ENCODE measurements around the gene PIK3CB. TPM values are rescaled to one million over a fixed set of nuclear protein-coding genes. Genes with fewer than 3 reads are reported as not detected.

The PIK3CB gene
- total and polyA plus RNA-seq, 2 donors: 14.3 to 22.8 TPM

Other genes starting within 250 kb of the PIK3CB start
- 93.1 TPM for gene CEP70, start 240.7 kb downstream of the PIK3CB start, total RNA-seq
- gene CEP70, start 240.7 kb downstream of the PIK3CB start, polyA plus RNA-seq: 13.3 TPM
- gene FAIM, start 226.2 kb downstream of the PIK3CB start, total RNA-seq: 23.1 TPM
- gene FAIM, start 226.2 kb downstream of the PIK3CB start, polyA plus RNA-seq: 16.5 TPM
- not detected for gene FOXL2, start 112.2 kb upstream of the PIK3CB start, total RNA-seq
- gene FOXL2, start 112.2 kb upstream of the PIK3CB start, polyA plus RNA-seq: not detected
- gene FOXL2NB, start 112.3 kb upstream of the PIK3CB start, total RNA-seq: not detected
- gene FOXL2NB, start 112.3 kb upstream of the PIK3CB start, polyA plus RNA-seq: not detected
- gene PRR23A, start 171.3 kb upstream of the PIK3CB start, total RNA-seq: not detected
- not detected for gene PRR23A, start 171.3 kb upstream of the PIK3CB start, polyA plus RNA-seq
- gene PRR23B, start 186.0 kb upstream of the PIK3CB start, total RNA-seq: not detected
- not detected for gene PRR23B, start 186.0 kb upstream of the PIK3CB start, polyA plus RNA-seq
- gene PRR23C, start 210.0 kb upstream of the PIK3CB start, total RNA-seq: not detected
- gene PRR23C, start 210.0 kb upstream of the PIK3CB start, polyA plus RNA-seq: not detected